DND-41 (cell line): ENCODE measurements around the gene INTS7.

ENCODE experiments used
- ATAC-seq: fragments of 200-7000 bp; cut with Tn5 transposase; 3 replicates; pipeline ENCODE4 v1.9.1; 2021; ENCODE audit warnings: low read depth; ENCODE audit not compliant: insufficient read depth
- DNase-seq: peaks from one replicate; pipeline ENCODE4 v3.0.0-alpha.2; 2020
- H2AFZ ChIP-seq: 2 replicates; pipeline ENCODE4 v1.6.0; 2012; ENCODE audit warnings: low read depth, low read length
- H3K27ac ChIP-seq: 2 replicates; pipeline ENCODE4 v1.5.1; 2012; ENCODE audit warnings: low read length, inconsistent platforms
- H3K27me3 ChIP-seq: fragments of 200-600 bp; sonication (generic); 2 replicates; pipeline ENCODE4 v1.6.0; 2012; ENCODE audit warnings: low read length, mild to moderate bottlenecking, inconsistent platforms; ENCODE audit not compliant: insufficient read depth, poor library complexity
- H3K36me3 ChIP-seq: 2 replicates; pipeline ENCODE4 v1.5.1; 2012; ENCODE audit warnings: low read length, inconsistent platforms; ENCODE audit not compliant: insufficient read depth
- H3K4me1 ChIP-seq: 2 replicates; pipeline ENCODE4 v1.5.1; 2012; ENCODE audit warnings: mild to moderate bottlenecking, low read length; ENCODE audit not compliant: insufficient read depth
- H3K4me2 ChIP-seq: 2 replicates; pipeline ENCODE4 v1.6.0; 2012; ENCODE audit warnings: mild to moderate bottlenecking, moderate library complexity, low read length, inconsistent platforms; ENCODE audit not compliant: insufficient read depth
- H3K4me3 ChIP-seq, 2 experiments: fragments of 200-600 bp in 1 of 2; shearing (Covaris generic) in 1 of 2; 2 replicates each; pipeline ENCODE4 v1.5.1; 2012 to 2016; ENCODE audit warnings: inconsistent platforms in 2 of 2, low read length in 2 of 2, mild to moderate bottlenecking in 2 of 2, low read depth in 1 of 2, moderate library complexity in 1 of 2
- H3K79me2 ChIP-seq: 2 replicates; pipeline ENCODE4 v1.6.0; 2012; ENCODE audit warnings: low read length, inconsistent platforms; ENCODE audit not compliant: insufficient read depth
- H3K9ac ChIP-seq: 2 replicates; pipeline ENCODE4 v1.6.0; 2012; ENCODE audit warnings: low read depth, mild to moderate bottlenecking, inconsistent platforms, low read length, moderate library complexity
- H3K9me3 ChIP-seq: 2 replicates; pipeline ENCODE4 v1.5.1; 2012; ENCODE audit warnings: low read length, moderate library complexity, mild to moderate bottlenecking, inconsistent platforms; ENCODE audit not compliant: insufficient read depth, severe bottlenecking
- H4K20me1 ChIP-seq: 2 replicates; pipeline ENCODE4 v1.6.0; 2012; ENCODE audit warnings: low read length; ENCODE audit not compliant: insufficient read depth
- EZH2 ChIP-seq: IDR thresholded peaks from 3 replicates; pipeline ENCODE4 v1.6.1; 2012; ENCODE audit warnings: borderline replicate concordance, low read depth, mild to moderate bottlenecking, moderate library complexity, low read length, inconsistent platforms; ENCODE audit not compliant: severe bottlenecking
- TF ChIP-seq, protein P1 (sequence below): IDR thresholded peaks from 2 replicates; pipeline ENCODE4 v1.5.1; 2012; ENCODE audit warnings: borderline replicate concordance, low read length, moderate library complexity, mild to moderate bottlenecking; ENCODE audit not compliant: poor library complexity, severe bottlenecking; ENCODE audit errors: extremely low read depth

Gene INTS7

DNA sequence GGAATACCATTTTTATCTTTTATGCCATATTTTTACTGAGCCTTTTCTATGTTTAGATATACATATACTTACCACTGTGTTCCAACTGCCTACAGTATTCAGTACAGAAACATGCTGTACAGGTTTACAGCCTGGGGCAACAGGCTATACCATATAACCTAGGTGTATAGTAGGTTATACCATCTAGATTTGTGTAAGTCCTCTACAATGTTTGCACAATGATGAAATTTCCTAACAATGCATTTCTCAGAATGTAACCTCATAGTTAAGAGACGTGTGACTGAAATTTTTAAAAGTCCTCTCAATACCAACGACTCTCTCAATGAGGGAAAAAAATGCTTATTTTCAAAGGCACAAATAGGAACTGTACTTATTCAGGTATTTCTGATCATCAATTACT, 21.7 kb downstream of the INTS7 start:
- Histone ChIP-seq H3K4me2 (no peak overlapping the region), H3K9ac (no peak overlapping the region), H3K4me3 (no peak overlapping the region), H4K20me1 (no peaks in the 10 kb centered on the region), H2AFZ (no peak overlapping the region), H3K79me2 (peaks cover 5% of the 10 kb centered on the region; the same call in 1 of the 2 replicates), H3K9me3 (no peaks in the 10 kb centered on the region), H3K27ac (no peak overlapping the region), H3K27me3 (no peaks in the 10 kb centered on the region), H3K36me3 (peaks cover 65% of the 10 kb centered on the region), H3K4me1 (no peaks in the 10 kb centered on the region)
- ATAC-seq = no peak
- no peak for TF ChIP-seq EZH2
- TF ChIP-seq, protein P1, sequence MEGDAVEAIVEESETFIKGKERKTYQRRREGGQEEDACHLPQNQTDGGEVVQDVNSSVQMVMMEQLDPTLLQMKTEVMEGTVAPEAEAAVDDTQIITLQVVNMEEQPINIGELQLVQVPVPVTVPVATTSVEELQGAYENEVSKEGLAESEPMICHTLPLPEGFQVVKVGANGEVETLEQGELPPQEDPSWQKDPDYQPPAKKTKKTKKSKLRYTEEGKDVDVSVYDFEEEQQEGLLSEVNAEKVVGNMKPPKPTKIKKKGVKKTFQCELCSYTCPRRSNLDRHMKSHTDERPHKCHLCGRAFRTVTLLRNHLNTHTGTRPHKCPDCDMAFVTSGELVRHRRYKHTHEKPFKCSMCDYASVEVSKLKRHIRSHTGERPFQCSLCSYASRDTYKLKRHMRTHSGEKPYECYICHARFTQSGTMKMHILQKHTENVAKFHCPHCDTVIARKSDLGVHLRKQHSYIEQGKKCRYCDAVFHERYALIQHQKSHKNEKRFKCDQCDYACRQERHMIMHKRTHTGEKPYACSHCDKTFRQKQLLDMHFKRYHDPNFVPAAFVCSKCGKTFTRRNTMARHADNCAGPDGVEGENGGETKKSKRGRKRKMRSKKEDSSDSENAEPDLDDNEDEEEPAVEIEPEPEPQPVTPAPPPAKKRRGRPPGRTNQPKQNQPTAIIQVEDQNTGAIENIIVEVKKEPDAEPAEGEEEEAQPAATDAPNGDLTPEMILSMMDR = no peak
- no peak for DNase-seq

DNA sequence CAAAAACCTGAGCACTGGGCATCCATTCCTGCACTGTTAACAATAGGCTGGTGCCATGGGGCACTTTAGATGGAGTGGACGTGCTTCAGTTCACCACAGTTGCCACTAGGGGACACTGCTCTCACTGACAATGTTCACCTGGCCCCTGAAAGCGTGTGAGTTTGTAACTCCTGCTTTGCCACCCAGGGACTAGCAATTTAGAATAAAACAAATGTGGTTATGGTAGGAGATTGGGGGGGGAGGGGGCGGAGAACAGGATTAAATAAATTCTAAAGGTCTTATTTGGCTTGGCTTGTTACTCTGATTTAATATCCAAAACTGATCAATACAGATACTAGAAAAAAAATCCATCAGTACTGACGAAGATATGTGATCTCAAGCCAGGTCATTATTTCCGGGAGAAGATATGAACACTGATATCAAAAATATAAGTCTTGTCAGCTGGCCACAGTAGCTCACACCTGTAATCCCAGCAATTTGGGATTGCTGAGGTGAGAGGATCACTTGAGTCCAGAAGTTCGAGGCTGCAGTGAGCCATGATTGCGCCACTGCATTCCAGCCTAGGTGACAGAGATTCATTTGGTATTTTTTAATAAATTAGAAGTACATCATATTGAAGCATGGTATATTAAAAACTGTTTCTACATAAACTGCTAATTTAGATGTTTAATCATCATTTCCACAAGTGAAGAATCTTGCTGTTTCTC, 23.2 kb downstream of the INTS7 start:
- no peak overlapping the region for H3K4me3 ChIP-seq
- peaks cover 5% of the 10 kb centered on the region; the same call in 1 of the 2 replicates for H3K79me2 ChIP-seq
- no peak overlapping the region for H3K4me2 ChIP-seq
- ATAC-seq (peak; percentile 99), DNase-seq (peak; percentile 71)
- no peak overlapping the region for H3K9ac ChIP-seq
- no peaks in the 10 kb centered on the region for H4K20me1 ChIP-seq
- H3K27me3 ChIP-seq = no peaks in the 10 kb centered on the region
- TF ChIP-seq, protein P1 = peak; percentile 96
- TF ChIP-seq EZH2 = no peak
- no peaks in the 10 kb centered on the region for H3K4me1 ChIP-seq
- H3K27ac ChIP-seq = no peak overlapping the region
- peaks cover 64% of the 10 kb centered on the region for H3K36me3 ChIP-seq
- no peaks in the 10 kb centered on the region for H3K9me3 ChIP-seq
- no peak overlapping the region for H2AFZ ChIP-seq

DNA sequence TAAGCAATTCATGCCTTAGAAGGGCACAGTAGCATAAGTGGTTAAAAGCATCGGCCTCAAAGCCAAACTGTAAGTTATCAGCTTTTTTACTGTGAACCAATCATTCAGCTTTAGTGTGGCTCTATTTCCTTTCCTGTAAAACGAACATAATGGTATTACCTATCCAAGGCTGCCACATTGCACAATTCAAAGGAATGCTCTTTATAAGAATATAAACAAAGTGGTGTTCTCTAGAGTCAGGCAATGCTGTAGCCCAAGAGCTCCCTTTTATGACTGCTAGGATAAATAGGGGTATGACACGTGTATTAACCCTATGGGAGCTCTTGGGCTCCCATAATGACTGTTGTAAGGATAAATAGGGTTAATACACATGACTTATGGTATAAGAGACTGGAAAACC, 25.4 kb downstream of the INTS7 start:
- H3K27me3 ChIP-seq = no peaks in the 10 kb centered on the region
- DNase-seq = no peak
- H3K9ac ChIP-seq = no peak overlapping the region
- no peaks in the 10 kb centered on the region for H3K79me2 ChIP-seq
- no peak overlapping the region for H3K27ac ChIP-seq
- no peak for ATAC-seq
- H2AFZ ChIP-seq = no peak overlapping the region
- TF ChIP-seq, protein P1 = no peak
- TF ChIP-seq EZH2 = no peak
- H3K4me2 ChIP-seq = no peak overlapping the region
- H3K9me3 ChIP-seq = no peaks in the 10 kb centered on the region
- H3K4me3 ChIP-seq = no peak overlapping the region
- no peaks in the 10 kb centered on the region for H3K4me1 ChIP-seq
- H3K36me3 ChIP-seq = peaks cover 70% of the 10 kb centered on the region
- no peaks in the 10 kb centered on the region for H4K20me1 ChIP-seq

- no peak overlapping the region for H2AFZ ChIP-seq
- no peak overlapping the region for H3K27ac ChIP-seq
- DNase-seq (no peak), ATAC-seq (no peak)
- no peak overlapping the region for H3K9ac ChIP-seq
- H3K4me2 ChIP-seq = no peak overlapping the region
- H3K4me3 ChIP-seq = no peak overlapping the region
- TF ChIP-seq, protein P1 = no peak
- no peak for TF ChIP-seq EZH2
- no peaks in the 10 kb centered on the region for H4K20me1 ChIP-seq
- peaks cover 71% of the 10 kb centered on the region for H3K36me3 ChIP-seq
- no peaks in the 10 kb centered on the region for H3K27me3 ChIP-seq
- H3K79me2 ChIP-seq = no peaks in the 10 kb centered on the region
- no peaks in the 10 kb centered on the region for H3K4me1 ChIP-seq
- H3K9me3 ChIP-seq = no peaks in the 10 kb centered on the region
Observed at GRCh38 chr1:212009561-212009960, 25.8 kb downstream of the INTS7 start.
